Prostate gland (tissue), 2 donors: Measurements from ENCODE around the gene MAN2C1. TPM values are rescaled to one million over a fixed set of nuclear protein-coding genes. Genes with fewer than 3 reads are reported as not detected.
"Not testable (repeated sequence)": the region's sequence is repeated elsewhere in the genome, so short reads cannot be mapped to it uniquely, and the experiment has no call there.

Experiments
- DNase-seq: peaks from one replicate; pipeline ENCODE4 v3.0.0-alpha.2; 2019; ENCODE audit warnings: low spot score
- H3K27ac ChIP-seq, 2 donors: fragments of 200-600 bp; sonication (generic); 2 replicates each; pipeline ENCODE4 v1.5.1; 2017 to 2019
- H3K27me3 ChIP-seq: fragments of 200-600 bp; sonication (generic); replicated peaks from 2 replicates; pipeline ENCODE4 v1.5.1; 2019; ENCODE audit not compliant: insufficient read depth
- H3K36me3 ChIP-seq, 2 donors: fragments of 200-600 bp; sonication (generic); 1 replicate in 1 of 2; 2 replicates in 1 of 2; pipeline versions ENCODE4 v1.5.1 to v1.8.1; 2017 to 2019
- H3K4me1 ChIP-seq: fragments of 200-600 bp; sonication (generic); replicated peaks from 2 replicates; pipeline ENCODE4 v1.5.1; 2019
- H3K4me3 ChIP-seq, 2 donors: fragments of 200-600 bp; sonication (generic); 2 replicates each; pipeline ENCODE4 v1.5.1; 2017 to 2019
- H3K9me3 ChIP-seq: fragments of 200-600 bp; sonication (generic); 2 replicates; pipeline ENCODE4 v1.5.1; 2017
- CTCF ChIP-seq, 4 experiments: fragments of 200-600 bp in 2 of 4; fragments of 450-650 bp in 2 of 4; sonication (generic) in 2 of 4; IDR thresholded peaks; 1 replicate in 3 of 4; 2 replicates in 1 of 4; pipeline ENCODE4 v1.5.1; 2016 to 2019; ENCODE audit warnings: antibody characterized with exemption in 4 of 4, mild to moderate bottlenecking in 2 of 4, moderate library complexity in 2 of 4
- POLR2A ChIP-seq: fragments of 450-650 bp; IDR thresholded peaks from one replicate; pipeline ENCODE4 v1.6.1; 2016; ENCODE audit warnings: antibody characterized with exemption, mild to moderate bottlenecking
- POLR2AphosphoS5 ChIP-seq: sonication (generic); formaldehyde crosslinking; IDR thresholded peaks from one replicate; pipeline ENCODE4 v1.6.1; 2017; ENCODE audit warnings: antibody characterized with exemption
- WGBS: methylation state at CpG from one replicate; pipeline ENCODE4 v1.1.5; 2018; 5-methylcytosine and 5-hydroxymethylcytosine counted together
- intact Hi-C: fragments of 100-400 bp; cut with DNase I; formaldehyde crosslinking; loops from one replicate; pipeline ENCODE4 v1.14.2; 2022
- total RNA-seq, 2 donors: library from RNA; depleted of rRNA; stranded (reverse); fragments of >200 nt; gene quantifications; one replicate each; pipeline ENCODE4 v1.1.0, GENCODE V29; 2016

The MAN2C1 gene
- total RNA-seq, 2 donors from 2014 or later: 184 to 238 TPM

GRCh38 chr15:75397494-75397893, 29.1 kb upstream of the MAN2C1 start:
- H3K4me3 ChIP-seq: no peak overlapping the region
- WGBS: 91% methylated on average over 2 of the region's 2 CpGs
- H3K9me3 ChIP-seq: no peaks in the 10 kb centered on the region
- H3K27ac ChIP-seq: no peak overlapping the region
- no peak for DNase-seq
- no peaks in the 10 kb centered on the region for H3K36me3 ChIP-seq
- no peaks in the 10 kb centered on the region for H3K4me1 ChIP-seq
- no peaks in the 10 kb centered on the region for H3K27me3 ChIP-seq
- TF ChIP-seq POLR2AphosphoS5 (no peak), CTCF (IDR thresholded peaks at IDR 0.05) (no peak), POLR2A (no peak)
- intact Hi-C loops: no loop called here

- 62% methylated on average over 1 of the region's 1 CpG for WGBS
- Histone ChIP-seq H3K4me3 (no peak overlapping the region), H3K4me1 (no peaks in the 10 kb centered on the region), H3K27me3 (no peaks in the 10 kb centered on the region), H3K36me3 (peaks cover 0 to 14% of the 10 kb centered on the region in 2 donors), H3K9me3 (no peaks in the 10 kb centered on the region), H3K27ac (no peak overlapping the region)
- intact Hi-C loops: no loop called here
- no peak for TF ChIP-seq POLR2AphosphoS5
- TF ChIP-seq CTCF (IDR thresholded peaks at IDR 0.05): no peak
- TF ChIP-seq POLR2A: no peak
- DNase-seq: no peak
Observed at GRCh38 chr15:75389791-75390382, 21.5 kb upstream of the MAN2C1 start.

- H3K4me1 ChIP-seq, H3K27ac ChIP-seq, H3K4me3 ChIP-seq, H3K9me3 ChIP-seq, intact Hi-C loops, DNase-seq, H3K27me3 ChIP-seq: not testable (repeated sequence)
- 81% methylated on average over 5 of the region's 5 CpGs for WGBS
- peaks cover 7 to 17% of the 10 kb centered on the region in 2 donors for H3K36me3 ChIP-seq
Observed at GRCh38 chr15:75383986-75384385, 15.6 kb upstream of the MAN2C1 start.

GRCh38 chr15:75380773-75381172, 12.4 kb upstream of the MAN2C1 start:
- no peaks in the 10 kb centered on the region for H3K9me3 ChIP-seq
- no peak for TF ChIP-seq POLR2AphosphoS5
- TF ChIP-seq CTCF (IDR thresholded peaks at IDR 0.05): no peak
- no peaks in the 10 kb centered on the region for H3K4me1 ChIP-seq
- 73% methylated on average over 4 of the region's 4 CpGs for WGBS
- no peaks in the 10 kb centered on the region for H3K27me3 ChIP-seq
- H3K4me3 ChIP-seq: no peak overlapping the region
- intact Hi-C loops: no loop called here
- DNase-seq: no peak
- no peak overlapping the region for H3K27ac ChIP-seq
- peaks cover 7 to 11% of the 10 kb centered on the region in 2 donors for H3K36me3 ChIP-seq

GRCh38 chr15:75371901-75372688, 3.7 kb upstream of the MAN2C1 start:
- H3K27ac ChIP-seq: no peak overlapping the region
- H3K4me3 ChIP-seq: no peak overlapping the region
- no peaks in the 10 kb centered on the region for H3K9me3 ChIP-seq
- no peak for DNase-seq
- H3K27me3 ChIP-seq: no peaks in the 10 kb centered on the region
- peaks cover 4% of the 10 kb centered on the region for H3K4me1 ChIP-seq
- 74% methylated on average over 11 of the region's 11 CpGs for WGBS
- TF ChIP-seq POLR2A (no peak), CTCF (IDR thresholded peaks at IDR 0.05) (no peak), POLR2AphosphoS5 (no peak)
- intact Hi-C loops: no loop called here
- no peaks in the 10 kb centered on the region for H3K36me3 ChIP-seq
